Mesangial cell (primary cell): Measurements from ENCODE around the gene LBP. TPM values are rescaled to one million over a fixed set of nuclear protein-coding genes. Genes with fewer than 3 reads are reported as not detected.

ENCODE experiments used
- total RNA-seq: library from RNA; depleted of rRNA; stranded (reverse); fragments of >200 nt; gene quantifications from 2 replicates; pipeline ENCODE4 v1.2.3, GENCODE V29; 2015

LBP gene
- not detected in 2 replicates for total RNA-seq

DNA sequence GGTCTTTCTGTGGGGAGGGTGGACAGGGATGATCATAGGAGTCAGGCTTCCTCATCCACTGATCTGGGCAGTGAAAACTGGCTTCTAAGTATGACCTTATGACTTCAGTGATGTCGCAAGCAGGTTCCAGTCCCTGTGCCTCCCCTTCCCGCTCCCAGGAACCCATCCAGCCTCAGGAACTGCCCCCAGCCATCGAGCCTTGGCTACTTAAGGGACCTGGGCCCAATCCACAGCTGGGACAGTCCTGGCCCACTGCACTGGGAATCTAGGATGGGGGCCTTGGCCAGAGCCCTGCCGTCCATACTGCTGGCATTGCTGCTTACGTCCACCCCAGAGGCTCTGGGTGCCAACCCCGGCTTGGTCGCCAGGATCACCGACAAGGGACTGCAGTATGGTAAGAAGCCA lies at the start of gene LBP:
Gene LBP (plus strand): TSS at position 236 of the 405 bp plus-strand sequence. CDS start 35 bp downstream, at position 271.

DNA sequence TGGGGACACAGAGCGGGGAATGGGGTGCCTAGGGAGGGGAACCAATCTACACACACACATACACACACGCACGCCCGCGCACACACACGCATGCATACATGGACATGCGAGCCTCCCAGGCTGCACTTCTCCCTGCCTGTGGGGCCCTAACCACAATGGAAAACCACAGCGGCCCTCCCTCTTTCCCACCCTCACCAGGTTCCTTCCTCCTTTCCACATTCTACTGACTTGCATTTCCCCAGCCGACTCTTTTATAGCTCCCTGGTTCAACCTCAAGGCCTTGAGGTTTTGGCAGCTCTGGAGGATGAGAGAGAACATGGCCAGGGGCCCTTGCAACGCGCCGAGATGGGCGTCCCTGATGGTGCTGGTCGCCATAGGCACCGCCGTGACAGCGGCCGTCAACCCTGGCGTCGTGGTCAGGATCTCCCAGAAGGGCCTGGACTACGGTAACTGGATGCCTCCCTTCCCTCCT lies 42.3 kb upstream of the LBP start, which contains the start of gene BPI:
Gene BPI (plus strand): TSS at position 249 of the 472 bp plus-strand sequence. CDS start 68 bp downstream, at position 317.

Other genes with a start within 250 kb of the LBP start
- gene TGM2, start 181.2 kb upstream of the LBP start, total RNA-seq: 160 and 444 TPM in 2 replicates
- gene KIAA1755, start 85.7 kb upstream of the LBP start, total RNA-seq: 6.3 and 7.5 TPM in 2 replicates
- 0.33 TPM in 1 of 2 replicates, not detected in the other for gene BPI, start 42.3 kb upstream of the LBP start, total RNA-seq
- 49.5 and 50.6 TPM in 2 replicates for gene SNHG17, start 88.8 kb downstream of the LBP start, total RNA-seq
- 17.7 and 17.8 TPM in 2 replicates for gene RALGAPB, start 126.4 kb downstream of the LBP start, total RNA-seq
- not detected in 2 replicates for gene ADIG, start 234.7 kb downstream of the LBP start, total RNA-seq